Loucy (cell line): ENCODE measurements around the gene NTN4.

Source experiments
- H2AFZ ChIP-seq: fragments of 200-600 bp; sonication (generic); 2 replicates; pipeline ENCODE4 v1.6.0; 2016; ENCODE audit warnings: antibody characterized with exemption, mild to moderate bottlenecking, low read length, moderate library complexity
- H3F3A ChIP-seq: fragments of 200-600 bp; 2 replicates; pipeline ENCODE4 v1.6.0; 2016; ENCODE audit warnings: antibody characterized with exemption, low read depth, mild to moderate bottlenecking
- H3K27me3 ChIP-seq: fragments of 200-600 bp; sonication (generic); 2 replicates; pipeline ENCODE4 v1.6.1; 2014; ENCODE audit warnings: low read length, mild to moderate bottlenecking; ENCODE audit not compliant: insufficient read depth, poor library complexity, severe bottlenecking
- H3K36me3 ChIP-seq: fragments of 200-600 bp; sonication (generic); 2 replicates; pipeline ENCODE4 v1.6.1; 2016; ENCODE audit warnings: low read length; ENCODE audit not compliant: insufficient read depth
- H3K4me1 ChIP-seq: fragments of 200-600 bp; sonication (generic); 2 replicates; pipeline ENCODE4 v1.5.1; 2014; ENCODE audit warnings: low read length, mild to moderate bottlenecking; ENCODE audit not compliant: insufficient read depth, poor library complexity, severe bottlenecking
- H3K4me2 ChIP-seq: fragments of 200-600 bp; sonication (generic); 2 replicates; pipeline ENCODE4 v1.6.0; 2014; ENCODE audit warnings: antibody characterized with exemption, low read length, low read depth, mild to moderate bottlenecking; ENCODE audit not compliant: poor library complexity, severe bottlenecking
- H3K4me3 ChIP-seq: fragments of 200-600 bp; sonication (generic); 2 replicates; pipeline ENCODE4 v1.5.1; 2014; ENCODE audit warnings: low read length, mild to moderate bottlenecking, mixed read lengths; ENCODE audit not compliant: poor library complexity, severe bottlenecking
- H3K79me2 ChIP-seq: fragments of 200-600 bp; sonication (generic); 2 replicates; pipeline ENCODE4 v1.6.1; 2014; ENCODE audit warnings: low read length; ENCODE audit not compliant: insufficient read depth
- H3K9ac ChIP-seq: fragments of 200-600 bp; sonication (generic); 2 replicates; pipeline ENCODE4 v1.6.0; 2014; ENCODE audit warnings: mild to moderate bottlenecking, low read depth, low read length, moderate library complexity; ENCODE audit not compliant: poor library complexity, severe bottlenecking
- H3K9me2 ChIP-seq: fragments of 200-600 bp; sonication (generic); replicated peaks from 2 replicates; pipeline ENCODE4 v1.6.1; 2016; ENCODE audit warnings: low read depth, low read length, mixed read lengths
- H3K9me3 ChIP-seq: fragments of 200-600 bp; sonication (generic); 2 replicates; pipeline ENCODE4 v1.6.1; 2014; ENCODE audit warnings: mild to moderate bottlenecking, antibody characterized with exemption, low read length, low read depth; ENCODE audit not compliant: insufficient read depth
- H4K20me1 ChIP-seq: fragments of 200-600 bp; sonication (generic); 2 replicates; pipeline ENCODE4 v1.6.0; 2014; ENCODE audit warnings: antibody characterized with exemption, low read length, mild to moderate bottlenecking; ENCODE audit not compliant: insufficient read depth, poor library complexity, severe bottlenecking
- EZH2phosphoT487 ChIP-seq: fragments of 200-600 bp; IDR thresholded peaks from 2 replicates; pipeline ENCODE4 v1.6.1; 2018; ENCODE audit warnings: antibody characterized with exemption, mild to moderate bottlenecking, moderate library complexity, borderline replicate concordance
- TF ChIP-seq, protein P1 (sequence below): fragments of 200-600 bp; sonication (generic); conservative IDR thresholded peaks from 2 replicates; pipeline ENCODE4 v1.5.1; 2014; ENCODE audit warnings: mild to moderate bottlenecking, antibody characterized with exemption, low read length

NTN4 gene

DNA sequence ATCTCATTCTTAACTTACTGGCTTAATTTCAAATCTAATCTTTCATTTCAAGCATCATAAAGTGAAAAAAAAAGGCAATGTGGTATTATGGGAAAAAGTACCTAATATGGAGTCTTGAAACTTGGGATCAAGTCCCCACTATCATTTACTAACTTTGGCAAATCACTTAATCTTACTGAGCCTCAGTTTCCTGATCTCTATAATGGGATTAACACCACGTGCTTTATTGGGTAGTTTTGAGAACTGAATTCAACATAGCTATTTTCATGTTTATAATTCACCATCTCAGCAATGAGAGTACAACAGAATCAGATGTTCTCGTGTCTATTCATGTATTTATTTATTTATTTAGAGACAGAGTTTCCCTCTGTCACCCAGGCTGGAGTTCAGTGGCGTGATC is 78.3 kb downstream of the NTN4 start:
- Histone ChIP-seq H3K4me2 (no peak overlapping the region), H4K20me1 (no peaks in the 10 kb centered on the region), H3K9me2 (no peaks in the 10 kb centered on the region), H3K79me2 (no peaks in the 10 kb centered on the region), H3K36me3 (no peaks in the 10 kb centered on the region), H3K27me3 (no peaks in the 10 kb centered on the region), H3K9me3 (no peaks in the 10 kb centered on the region), H3F3A (no peaks in the 10 kb centered on the region), H3K4me3 (no peak overlapping the region), H3K4me1 (no peaks in the 10 kb centered on the region), H2AFZ (no peak overlapping the region), H3K9ac (no peak overlapping the region)
- TF ChIP-seq, protein P1, sequence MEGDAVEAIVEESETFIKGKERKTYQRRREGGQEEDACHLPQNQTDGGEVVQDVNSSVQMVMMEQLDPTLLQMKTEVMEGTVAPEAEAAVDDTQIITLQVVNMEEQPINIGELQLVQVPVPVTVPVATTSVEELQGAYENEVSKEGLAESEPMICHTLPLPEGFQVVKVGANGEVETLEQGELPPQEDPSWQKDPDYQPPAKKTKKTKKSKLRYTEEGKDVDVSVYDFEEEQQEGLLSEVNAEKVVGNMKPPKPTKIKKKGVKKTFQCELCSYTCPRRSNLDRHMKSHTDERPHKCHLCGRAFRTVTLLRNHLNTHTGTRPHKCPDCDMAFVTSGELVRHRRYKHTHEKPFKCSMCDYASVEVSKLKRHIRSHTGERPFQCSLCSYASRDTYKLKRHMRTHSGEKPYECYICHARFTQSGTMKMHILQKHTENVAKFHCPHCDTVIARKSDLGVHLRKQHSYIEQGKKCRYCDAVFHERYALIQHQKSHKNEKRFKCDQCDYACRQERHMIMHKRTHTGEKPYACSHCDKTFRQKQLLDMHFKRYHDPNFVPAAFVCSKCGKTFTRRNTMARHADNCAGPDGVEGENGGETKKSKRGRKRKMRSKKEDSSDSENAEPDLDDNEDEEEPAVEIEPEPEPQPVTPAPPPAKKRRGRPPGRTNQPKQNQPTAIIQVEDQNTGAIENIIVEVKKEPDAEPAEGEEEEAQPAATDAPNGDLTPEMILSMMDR = no peak
- no peak for TF ChIP-seq EZH2phosphoT487

DNA sequence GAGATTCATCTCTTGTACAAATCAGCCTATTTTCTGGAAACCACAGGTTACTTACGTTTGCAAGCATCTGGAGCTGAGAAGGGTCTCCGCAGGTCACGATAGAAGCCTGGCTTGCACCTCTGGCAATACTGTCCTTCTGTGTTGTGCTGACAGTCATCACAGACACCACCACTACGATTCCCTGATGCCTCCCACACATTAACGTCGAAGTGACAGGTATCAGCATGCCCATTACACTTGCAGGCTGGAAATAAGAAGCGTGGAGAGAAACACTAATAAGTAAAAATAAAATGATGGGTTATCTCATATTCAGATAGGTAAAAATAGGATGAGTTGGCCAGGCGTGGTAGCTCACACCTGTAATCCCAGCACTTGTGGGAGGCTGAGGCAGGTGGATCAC is 80.2 kb downstream of the NTN4 start:
- no peaks in the 10 kb centered on the region for H3K79me2 ChIP-seq
- no peaks in the 10 kb centered on the region for H3K9me3 ChIP-seq
- H3K9ac ChIP-seq = no peak overlapping the region
- no peaks in the 10 kb centered on the region for H3K9me2 ChIP-seq
- TF ChIP-seq EZH2phosphoT487 = no peak
- TF ChIP-seq, protein P1 = no peak
- no peaks in the 10 kb centered on the region for H3K36me3 ChIP-seq
- H3F3A ChIP-seq = no peaks in the 10 kb centered on the region
- H3K4me2 ChIP-seq = no peak overlapping the region
- H4K20me1 ChIP-seq = no peaks in the 10 kb centered on the region
- H3K4me3 ChIP-seq = no peak overlapping the region
- no peaks in the 10 kb centered on the region for H3K4me1 ChIP-seq
- H2AFZ ChIP-seq = no peak overlapping the region
- H3K27me3 ChIP-seq = no peaks in the 10 kb centered on the region

DNA sequence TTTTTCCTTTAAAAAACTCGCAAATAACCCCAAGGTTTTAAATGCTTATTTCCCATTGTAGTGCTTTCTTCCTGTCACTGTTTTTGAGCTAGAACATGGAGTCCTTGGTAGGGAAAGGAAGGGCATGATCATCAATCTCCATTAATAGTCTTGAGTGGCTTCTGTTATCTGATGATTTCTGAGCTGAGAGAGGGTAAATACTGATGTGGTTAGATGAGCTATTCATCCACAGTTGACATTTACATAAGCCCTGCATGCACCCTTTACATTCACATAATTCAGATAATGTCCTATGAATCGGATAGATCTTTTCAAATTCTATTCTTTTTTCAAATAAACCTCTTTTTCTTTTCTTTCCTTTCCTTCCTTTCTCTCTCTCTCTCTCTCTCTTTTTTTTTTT is 81.4 kb downstream of the NTN4 start:
- Histone ChIP-seq H4K20me1 (no peaks in the 10 kb centered on the region), H3K9ac (no peak overlapping the region)

More for the DNA sequence above, 81.4 kb downstream of the NTN4 start:
- Histone ChIP-seq H3K4me1 (no peaks in the 10 kb centered on the region), H2AFZ (no peak overlapping the region), H3K4me2 (no peak overlapping the region), H3K9me2 (no peaks in the 10 kb centered on the region), H3K9me3 (no peaks in the 10 kb centered on the region), H3K27me3 (no peaks in the 10 kb centered on the region), H3F3A (no peaks in the 10 kb centered on the region), H3K36me3 (no peaks in the 10 kb centered on the region), H3K4me3 (no peak overlapping the region), H3K79me2 (no peaks in the 10 kb centered on the region)
- TF ChIP-seq, protein P1 = no peak
- TF ChIP-seq EZH2phosphoT487 = no peak
